Activated naive CD8-positive, alpha-beta T cell treated with anti-CD3 and anti-CD28 coated beads, Interleukin-2, amount 10 ng/mL, durations not matched to agents 7 days and 5 days (primary cell): Measurements from ENCODE around the gene TBC1D17. TPM values are rescaled to one million over a fixed set of nuclear protein-coding genes. Genes with fewer than 3 reads are reported as not detected.

ENCODE experiments used
- ATAC-seq: fragments of 150-1000 bp; cut with Tn5 transposase; one replicate; pipeline ENCODE4 v1.10.0; 2021; ENCODE audit warnings: low read depth, moderate library complexity
- POLR2A ChIA-PET: fragments of 350-600 bp; sonication (Branson Sonifier 250); formaldehyde crosslinking; loops from one replicate; lab custom pipeline; 2021; ENCODE audit warnings: antibody characterized with exemption; lab: Charles Lee
- DNase-seq: peaks from one replicate; pipeline ENCODE4 v3.0.0; 2021
- H3K27ac Mint-ChIP-seq: one replicate; pipeline ENCODE4 v1.8.0; 2022; ENCODE audit warnings: mild to moderate bottlenecking, mixed read lengths
- H3K27me3 Mint-ChIP-seq: one replicate; pipeline ENCODE4 v1.8.0; 2022; ENCODE audit warnings: mild to moderate bottlenecking, moderate library complexity, mixed read lengths
- H3K36me3 Mint-ChIP-seq: one replicate; pipeline ENCODE4 v1.8.0; 2021; ENCODE audit warnings: mild to moderate bottlenecking, mixed read lengths
- H3K4me1 Mint-ChIP-seq: one replicate; pipeline ENCODE4 v1.8.0; 2021; ENCODE audit warnings: mixed read lengths
- H3K4me3 Mint-ChIP-seq: one replicate; pipeline ENCODE4 v1.8.0; 2022; ENCODE audit warnings: mild to moderate bottlenecking, moderate library complexity, mixed read lengths
- H3K9me3 Mint-ChIP-seq: one replicate; pipeline ENCODE4 v1.8.0; 2021; ENCODE audit warnings: mixed read lengths
- total RNA-seq, 2 experiments: library from RNA; stranded (reverse); gene quantifications; one replicate each; pipeline ENCODE4 v1.2.3, GENCODE V29; 2021

Gene TBC1D17
- total RNA-seq, 2 experiments from 2014 or later: 51.3 to 53.4 TPM

DNA sequence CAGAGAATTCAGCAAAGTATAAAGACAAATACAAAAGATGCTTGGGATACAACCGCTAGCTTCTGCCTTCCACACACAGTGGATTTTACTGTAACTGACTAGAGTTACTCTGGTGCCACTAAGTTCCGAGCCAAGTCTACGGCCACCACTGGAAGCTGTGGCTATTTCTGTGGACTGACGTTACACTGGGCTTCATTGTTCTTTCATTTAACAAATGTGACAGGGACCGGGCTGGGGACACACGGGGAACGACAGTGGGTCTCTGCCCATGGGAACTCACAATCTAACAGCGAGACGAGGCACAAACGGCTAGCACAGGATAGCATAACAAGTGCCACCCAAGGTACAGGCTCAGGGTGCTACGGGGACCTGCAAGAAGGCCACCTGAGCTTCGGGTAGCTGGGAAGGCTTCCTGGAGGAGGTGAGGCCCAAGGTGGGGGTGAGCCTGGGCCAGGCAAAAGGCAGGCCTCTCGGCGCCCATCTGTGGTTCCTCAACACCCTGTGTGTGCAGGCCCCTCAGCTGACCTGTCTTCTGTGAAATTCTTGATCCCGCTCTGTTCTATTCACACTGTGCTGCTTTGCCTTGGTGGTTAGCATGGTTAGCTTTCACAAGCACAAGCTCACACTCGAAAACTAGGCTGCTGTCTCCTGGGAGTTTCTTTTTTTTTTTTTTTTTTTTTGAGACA, 29.5 kb downstream of the TBC1D17 start:
- no peak for DNase-seq
- peaks cover 30% of the 10 kb centered on the region for H3K36me3 Mint-ChIP-seq
- no peaks in the 10 kb centered on the region for H3K9me3 Mint-ChIP-seq
- POLR2A ChIA-PET: interaction anchor here (0.7 kb wide), 2 partner anchors 9 to 26 kb away, joined by 3 read pairs; no protein-coding TSS in a partner anchor
- H3K27ac Mint-ChIP-seq: no peak overlapping the region
- H3K4me1 Mint-ChIP-seq: peaks cover 17% of the 10 kb centered on the region
- no peaks in the 10 kb centered on the region for H3K27me3 Mint-ChIP-seq
- ATAC-seq: no peak
- no peak overlapping the region for H3K4me3 Mint-ChIP-seq

DNA sequence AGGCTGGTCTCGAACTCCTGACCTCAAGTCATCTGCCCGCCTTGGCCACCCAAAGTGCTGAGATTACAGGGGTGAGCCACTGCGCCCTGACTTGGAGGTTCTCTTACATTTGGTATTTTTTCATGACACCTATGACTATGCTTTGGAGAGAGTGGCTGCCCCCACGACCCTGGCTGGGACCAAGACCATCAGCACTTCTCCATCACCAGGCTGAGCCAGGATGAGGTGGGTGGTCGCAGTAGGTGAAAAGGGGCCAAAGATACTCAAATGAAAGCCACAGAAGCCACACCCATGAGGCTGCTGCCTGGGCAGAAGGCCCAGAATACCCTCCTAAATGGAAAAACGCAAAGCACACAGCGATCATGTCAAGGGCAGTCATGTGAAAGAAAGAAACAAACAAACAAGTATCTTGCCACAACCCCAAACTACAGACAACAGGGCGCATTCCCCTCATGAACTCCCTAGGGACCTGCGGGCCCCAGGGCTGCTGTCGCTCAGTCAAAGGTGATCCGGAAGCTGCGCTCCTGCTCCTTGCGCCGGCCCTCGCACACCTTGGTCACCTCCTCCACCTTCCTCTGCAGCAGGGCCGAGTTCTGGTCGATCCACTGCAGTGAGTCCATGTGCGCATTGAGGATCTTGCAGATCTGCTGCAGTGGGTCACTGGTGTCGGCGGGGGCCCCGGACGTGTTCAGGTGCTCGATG, 30.4 kb downstream of the TBC1D17 start:
- no peaks in the 10 kb centered on the region for H3K27me3 Mint-ChIP-seq
- no peak overlapping the region for H3K4me3 Mint-ChIP-seq
- H3K36me3 Mint-ChIP-seq: peaks cover 32% of the 10 kb centered on the region
- no peak for DNase-seq
- H3K9me3 Mint-ChIP-seq: no peaks in the 10 kb centered on the region
- H3K27ac Mint-ChIP-seq: peak overlapping the region; percentile 6
- POLR2A ChIA-PET: no interaction called here
- peaks cover 17% of the 10 kb centered on the region for H3K4me1 Mint-ChIP-seq
- ATAC-seq: no peak

DNA sequence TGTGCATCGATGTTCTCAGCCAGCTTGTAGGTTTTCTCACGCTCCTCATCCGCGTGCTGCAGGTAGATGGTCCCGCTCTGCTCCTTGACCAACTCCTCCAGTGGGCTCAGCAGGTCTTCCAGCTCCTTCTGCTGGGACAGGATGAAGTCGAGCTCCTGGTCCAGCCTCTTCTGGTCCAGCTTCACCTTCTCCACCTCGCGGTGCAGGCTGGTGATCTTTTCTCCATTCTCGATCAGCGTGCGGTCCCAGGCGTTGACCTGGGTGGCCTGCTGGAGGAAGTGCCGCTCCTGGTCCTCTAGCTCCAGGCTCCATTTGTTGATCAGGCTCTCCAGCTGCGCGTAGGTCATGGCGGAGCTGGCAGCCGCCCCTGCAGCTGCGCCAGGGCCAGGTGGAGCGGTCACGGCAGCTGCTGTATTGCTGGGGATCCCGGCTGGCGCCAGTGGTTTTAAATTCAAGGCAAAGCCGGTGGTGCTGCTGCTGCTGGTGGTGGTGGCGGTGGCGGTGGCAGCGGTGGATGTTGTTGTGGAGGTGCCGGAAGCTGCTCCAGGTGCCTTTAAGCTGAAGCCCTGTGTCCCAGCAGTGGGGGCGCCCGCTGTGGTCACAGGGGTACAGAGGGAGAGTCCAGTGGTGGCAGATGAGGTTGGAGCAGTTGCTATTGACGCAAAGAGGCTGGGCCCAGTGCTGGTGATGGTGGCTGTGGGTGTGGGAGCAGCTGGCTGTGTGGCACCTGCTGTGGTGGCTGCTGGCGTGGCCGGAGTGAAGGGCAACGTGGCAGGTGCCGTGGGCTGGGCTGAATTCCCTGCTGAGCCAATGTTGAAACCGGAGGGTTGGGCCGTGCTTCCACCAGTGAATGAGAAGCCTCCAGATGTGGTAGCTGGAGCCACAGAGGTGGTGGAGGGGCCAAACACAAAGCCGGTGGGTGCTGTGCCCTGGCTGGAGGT, 31.2 kb downstream of the TBC1D17 start:
- H3K27ac Mint-ChIP-seq: peak overlapping the region; percentile 6
- ATAC-seq (no peak), DNase-seq (no peak)
- H3K27me3 Mint-ChIP-seq: no peaks in the 10 kb centered on the region
- H3K36me3 Mint-ChIP-seq: peaks cover 34% of the 10 kb centered on the region
- H3K9me3 Mint-ChIP-seq: no peaks in the 10 kb centered on the region
- POLR2A ChIA-PET: interaction anchor here (1.4 kb wide), 1 partner anchor 20 kb away, joined by 7 read pairs; the partner anchor contains the start of genes ATF5 and NUP62
- no peak overlapping the region for H3K4me3 Mint-ChIP-seq
- peaks cover 19% of the 10 kb centered on the region for H3K4me1 Mint-ChIP-seq

DNA sequence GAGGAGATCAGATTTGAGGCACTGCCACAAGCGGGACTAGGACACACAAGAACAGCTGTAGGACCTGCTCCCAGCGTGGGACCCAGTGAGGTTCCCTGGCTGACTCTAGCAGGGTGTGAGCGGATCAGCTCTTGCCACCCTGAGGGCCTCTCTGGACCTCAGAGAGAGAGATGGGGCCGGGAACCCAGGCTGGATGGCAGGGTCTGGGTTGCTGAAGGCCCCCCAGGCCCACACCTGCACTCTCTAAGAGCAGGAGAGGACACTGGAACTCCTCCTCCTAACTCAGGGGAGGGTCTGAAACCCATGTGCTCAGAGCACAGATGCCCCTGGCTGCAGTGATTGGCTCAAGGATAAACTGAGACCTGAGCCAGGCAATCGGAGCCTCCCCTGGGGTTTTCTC, 32.7 kb downstream of the TBC1D17 start:
- H3K4me1 Mint-ChIP-seq: peaks cover 20% of the 10 kb centered on the region
- no peak for ATAC-seq
- POLR2A ChIA-PET: interaction anchor here (0.7 kb wide), 1 partner anchor 10 kb away, joined by 3 read pairs; no protein-coding TSS in a partner anchor

DNA sequence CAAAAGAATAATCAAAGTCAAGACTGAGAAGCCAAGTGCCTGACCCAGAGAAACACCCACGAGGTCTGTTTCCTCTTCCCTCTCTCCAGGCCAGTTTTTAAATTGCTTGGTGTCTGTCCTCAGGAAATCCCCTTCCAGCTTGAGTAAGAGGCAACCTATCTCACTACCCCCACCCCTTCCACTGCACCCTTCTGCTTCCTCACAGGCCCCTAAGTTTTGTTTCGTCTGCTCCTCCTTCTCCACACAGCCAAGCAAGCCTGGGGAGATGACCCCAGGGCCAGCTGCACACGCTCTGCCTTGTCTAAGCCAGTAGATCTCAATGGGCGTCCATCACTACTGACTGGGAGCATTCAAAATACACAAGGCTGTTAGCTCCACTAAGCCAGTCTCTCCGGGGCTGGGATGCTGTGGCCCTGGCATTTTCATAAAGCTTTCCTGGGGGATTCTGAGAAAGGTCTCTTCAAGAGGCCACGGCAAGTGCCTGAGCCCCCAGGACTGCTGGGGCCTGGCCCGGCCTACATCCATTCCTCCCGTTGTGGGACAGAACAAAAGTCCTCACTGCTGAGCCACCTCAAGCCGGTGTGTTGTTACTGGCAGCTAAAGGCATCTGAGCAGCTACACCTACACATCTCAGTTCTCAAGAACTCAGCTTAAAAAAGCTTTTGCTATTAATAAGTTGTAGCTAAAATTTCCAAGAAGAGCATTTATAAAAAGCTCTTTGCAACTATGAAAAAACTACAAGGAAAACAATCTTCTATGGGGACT, 34.1 kb downstream of the TBC1D17 start:
- Mint-ChIP-seq H3K27ac (peak overlapping the region; percentile 65), H3K4me1 (peaks cover 16% of the 10 kb centered on the region), H3K27me3 (no peaks in the 10 kb centered on the region), H3K4me3 (no peak overlapping the region), H3K9me3 (no peaks in the 10 kb centered on the region), H3K36me3 (peaks cover 37% of the 10 kb centered on the region)
- no peak for ATAC-seq
- DNase-seq: no peak
- POLR2A ChIA-PET: interaction anchor here (1.0 to 1.5 kb wide), 3 partner anchors 10 to 20 kb away, joined by 3 to 10 read pairs (median 3); partner anchors contain the start of genes ATF5 and NUP62

More for the DNA sequence above, 32.7 kb downstream of the TBC1D17 start:
- Mint-ChIP-seq H3K9me3 (no peaks in the 10 kb centered on the region), H3K36me3 (peaks cover 39% of the 10 kb centered on the region), H3K4me3 (no peak overlapping the region), H3K27me3 (no peaks in the 10 kb centered on the region), H3K27ac (no peak overlapping the region)
- DNase-seq: no peak

DNA sequence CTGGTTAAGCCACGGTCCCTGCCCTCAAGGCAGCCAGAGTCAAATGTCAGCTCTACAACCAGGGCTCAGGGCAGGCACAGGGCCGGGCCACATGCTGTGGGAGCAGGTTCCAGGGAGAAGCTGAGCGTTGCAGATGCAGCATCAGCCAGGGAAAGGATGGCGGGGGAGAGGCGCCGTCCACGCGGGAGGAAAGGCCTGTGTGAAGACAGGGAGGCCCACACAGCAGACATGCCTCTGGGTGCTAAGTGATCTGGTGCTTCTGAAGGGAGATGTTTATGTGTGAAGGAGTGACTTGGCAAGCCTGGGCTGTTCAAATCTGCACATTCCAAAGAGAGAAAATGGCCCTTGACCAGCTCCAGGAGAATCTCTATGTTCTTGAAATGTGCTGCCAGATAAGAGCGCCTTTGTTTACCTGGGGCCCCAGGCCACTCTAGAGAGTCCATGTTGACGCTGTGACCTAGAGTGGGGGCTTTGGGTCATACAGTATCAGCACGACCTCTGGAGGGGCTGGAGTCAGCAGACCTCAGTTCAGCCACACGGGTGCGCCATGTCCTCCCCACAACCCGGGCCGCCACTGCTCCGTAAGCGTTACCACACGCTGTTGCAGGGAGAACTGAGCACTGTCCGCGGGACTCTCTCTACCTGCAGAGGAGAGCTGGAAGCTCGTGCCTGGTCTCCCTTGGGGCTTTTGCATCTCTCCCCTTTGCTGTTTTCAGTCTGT, 35.6 kb downstream of the TBC1D17 start:
- POLR2A ChIA-PET: no interaction called here
- DNase-seq (no peak), ATAC-seq (no peak)
- peaks cover 16% of the 10 kb centered on the region for H3K4me1 Mint-ChIP-seq
- H3K4me3 Mint-ChIP-seq: no peak overlapping the region
- H3K27ac Mint-ChIP-seq: peak overlapping the region; percentile 13
- H3K36me3 Mint-ChIP-seq: peaks cover 39% of the 10 kb centered on the region
- no peaks in the 10 kb centered on the region for H3K27me3 Mint-ChIP-seq
- no peaks in the 10 kb centered on the region for H3K9me3 Mint-ChIP-seq

DNA sequence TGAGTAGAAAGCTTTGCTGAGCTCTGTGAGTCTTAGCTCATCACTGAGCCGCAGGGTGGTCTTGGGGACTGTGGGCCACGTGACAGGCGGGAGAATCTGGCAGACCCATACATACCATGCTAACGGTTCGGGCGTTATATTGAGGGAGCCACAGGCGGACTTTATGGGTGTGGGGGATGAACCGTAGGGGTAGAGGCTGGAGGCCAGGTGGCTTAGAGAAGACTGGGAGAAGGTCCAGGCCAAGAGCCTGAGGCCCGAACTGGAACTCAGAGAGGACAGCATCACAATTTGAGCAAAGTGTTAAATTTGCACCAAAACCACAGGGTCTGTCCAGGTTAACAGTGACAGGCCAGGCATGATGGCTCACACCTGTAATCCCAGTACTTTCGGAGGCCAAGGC, 36.2 kb downstream of the TBC1D17 start:
- Mint-ChIP-seq H3K4me3 (no peak overlapping the region), H3K4me1 (peaks cover 16% of the 10 kb centered on the region), H3K36me3 (peaks cover 38% of the 10 kb centered on the region), H3K27me3 (no peaks in the 10 kb centered on the region), H3K27ac (peak overlapping the region; percentile 13), H3K9me3 (no peaks in the 10 kb centered on the region)
- DNase-seq (no peak), ATAC-seq (no peak)
- POLR2A ChIA-PET: no interaction called here

DNA sequence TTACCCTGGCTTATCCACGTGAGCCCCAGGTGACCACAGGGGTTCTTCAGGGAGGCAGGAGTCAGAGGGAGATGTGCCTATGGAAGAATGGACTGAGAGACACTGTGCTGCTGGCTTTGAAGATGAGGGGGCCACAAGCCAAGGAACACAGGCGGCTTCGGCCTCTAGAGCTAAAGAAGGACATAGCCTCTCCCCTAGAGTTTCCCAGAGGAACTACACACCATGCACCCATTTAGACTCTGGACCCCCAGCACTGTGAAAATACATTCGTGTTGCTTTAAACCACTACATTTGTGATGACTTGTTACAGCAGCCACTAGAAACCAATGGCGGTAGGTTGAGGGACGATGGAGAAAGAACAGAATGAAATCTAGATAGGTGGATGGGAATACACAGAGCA, 37.8 kb downstream of the TBC1D17 start:
- Mint-ChIP-seq H3K9me3 (no peaks in the 10 kb centered on the region), H3K4me3 (no peak overlapping the region), H3K4me1 (peaks cover 19% of the 10 kb centered on the region), H3K36me3 (peaks cover 36% of the 10 kb centered on the region), H3K27me3 (no peaks in the 10 kb centered on the region), H3K27ac (peak overlapping the region; percentile 42)
- DNase-seq: no peak
- ATAC-seq: no peak
- POLR2A ChIA-PET: interaction anchor here (0.6 kb wide), 1 partner anchor 11 kb away, joined by 8 read pairs; no protein-coding TSS in a partner anchor

DNA sequence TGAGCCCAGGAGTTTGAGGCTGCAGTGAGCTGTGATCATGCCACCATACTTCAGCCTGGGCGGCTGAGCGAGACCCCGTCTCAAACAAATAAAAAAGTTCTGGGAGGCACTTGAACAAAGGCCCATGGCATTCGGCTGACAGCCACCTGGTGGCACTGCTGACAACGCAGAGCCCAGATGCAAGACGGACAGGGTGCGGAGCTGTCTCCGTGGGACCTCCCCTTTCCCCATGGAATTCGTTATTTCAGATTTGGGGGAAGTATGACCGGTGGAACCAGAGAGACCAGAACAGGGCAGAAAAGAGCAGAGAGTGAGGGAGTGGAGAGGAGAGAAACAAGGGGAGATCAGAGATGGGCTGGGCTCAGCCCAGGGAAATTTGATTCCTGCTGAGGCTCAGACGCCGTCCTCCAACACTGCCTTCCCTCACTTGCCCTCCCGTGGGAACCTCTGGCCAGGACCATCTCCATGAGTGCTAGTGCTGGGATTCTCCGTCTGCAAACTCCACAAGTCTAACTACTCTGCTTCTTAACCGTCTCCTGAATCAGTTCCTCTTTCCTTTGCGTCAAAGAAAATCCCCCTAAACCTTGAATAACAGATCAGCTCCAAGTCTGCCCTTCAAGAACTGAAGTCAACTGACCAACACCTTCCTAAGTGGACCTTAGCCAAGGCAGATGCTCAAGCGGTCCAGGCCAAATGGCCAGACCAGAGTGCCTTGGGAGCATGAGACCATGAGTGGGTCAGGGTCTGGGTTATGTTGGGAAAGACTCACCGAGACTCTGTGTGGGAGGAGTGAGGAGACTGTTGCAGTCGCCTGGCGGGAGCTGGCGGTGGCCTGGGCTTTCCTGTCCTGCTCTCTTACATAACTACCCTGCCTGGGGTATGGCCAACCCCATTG, 39.6 kb downstream of the TBC1D17 start:
- peaks cover 25% of the 10 kb centered on the region for H3K4me1 Mint-ChIP-seq
- ATAC-seq: no peak
- DNase-seq: no peak

DNA sequence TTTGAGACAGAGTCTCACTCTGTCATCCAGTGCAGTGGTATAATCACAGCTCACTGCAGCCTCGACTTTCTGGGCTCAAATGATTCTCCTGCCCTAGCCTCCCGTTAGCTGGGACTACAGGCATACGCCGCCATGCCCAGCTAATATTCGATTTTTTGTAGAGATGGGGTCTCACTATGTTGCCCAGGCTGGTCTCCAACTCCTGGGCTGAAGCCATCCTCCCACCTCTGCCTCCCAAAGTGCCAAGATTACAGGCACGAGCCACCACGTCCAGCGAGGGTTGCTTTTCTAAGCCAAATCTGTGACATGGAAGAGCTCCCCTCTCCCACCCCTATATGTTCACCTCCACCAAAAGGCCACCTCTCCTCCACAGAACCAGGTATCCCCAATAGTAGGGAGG, 40.6 kb downstream of the TBC1D17 start:
- Mint-ChIP-seq H3K27me3 (no peaks in the 10 kb centered on the region), H3K4me1 (peaks cover 27% of the 10 kb centered on the region), H3K4me3 (no peak overlapping the region), H3K36me3 (peaks cover 39% of the 10 kb centered on the region), H3K9me3 (no peaks in the 10 kb centered on the region), H3K27ac (peak overlapping the region; percentile 21)
- DNase-seq: no peak
- POLR2A ChIA-PET: interaction anchor here (2.0 kb wide), 1 partner anchor 11 kb away, joined by 8 read pairs; the partner anchor contains the start of genes ATF5 and NUP62
- no peak for ATAC-seq

More for the DNA sequence above, 39.6 kb downstream of the TBC1D17 start:
- H3K4me3 Mint-ChIP-seq: no peak overlapping the region
- no peaks in the 10 kb centered on the region for H3K9me3 Mint-ChIP-seq
- POLR2A ChIA-PET: interaction anchor here (2.0 kb wide), 1 partner anchor 12 kb away, joined by 8 read pairs; the partner anchor contains the start of genes ATF5 and NUP62
- no peak overlapping the region for H3K27ac Mint-ChIP-seq
- peaks cover 43% of the 10 kb centered on the region for H3K36me3 Mint-ChIP-seq
- H3K27me3 Mint-ChIP-seq: no peaks in the 10 kb centered on the region
